BJ (cell line): ENCODE data around the gene HIPK2. TPM values are rescaled to one million over a fixed set of nuclear protein-coding genes. Genes with fewer than 3 reads are reported as not detected.
A peak's percentile ranks its signal among the peaks of the same experiment; 100 is the strongest.

Source experiments
- CTCF ChIA-PET: fragments of 350-600 bp; formaldehyde crosslinking; extraction: SDS; loops from one replicate; lab custom pipeline; 2021; ENCODE audit warnings: antibody characterized with exemption, inconsistent platforms; lab: Yijun Ruan, JAX
- POLR2A ChIA-PET: fragments of 300-600 bp; sonication (Branson Sonifier 250); formaldehyde crosslinking; extraction: SDS; loops from one replicate; lab custom pipeline; 2021; ENCODE audit warnings: antibody characterized with exemption; lab: Charles Lee
- DNase-seq: peaks from one replicate; pipeline ENCODE4 v3.0.0-alpha.2; 2011; ENCODE audit warnings: low read depth
- H3K27me3 ChIP-seq: 2 replicates; pipeline ENCODE4 v1.6.0; 2011; ENCODE audit warnings: low read length; ENCODE audit not compliant: control insufficient read depth, insufficient read depth
- H3K36me3 ChIP-seq: 2 replicates; pipeline ENCODE4 v1.5.1; 2011; ENCODE audit warnings: low read length; ENCODE audit not compliant: control insufficient read depth, insufficient read depth
- H3K4me3 ChIP-seq: 2 replicates; pipeline ENCODE4 v1.5.1; 2011; ENCODE audit warnings: low read depth, mild to moderate bottlenecking, control low read depth, low read length
- polyA plus RNA-seq: library from polyadenylated mRNA; depleted of rRNA; stranded (reverse); fragments of >200 nt; gene quantifications from 2 replicates; pipeline ENCODE4 v1.2.3, GENCODE V29; 2011
- TF ChIP-seq, protein P1 (sequence below): IDR thresholded peaks from 2 replicates; pipeline ENCODE4 v1.5.1; 2011; ENCODE audit warnings: low read depth, mild to moderate bottlenecking, control low read depth, inconsistent platforms, low read length, moderate library complexity; ENCODE audit not compliant: insufficient read depth

The HIPK2 gene
- polyA plus RNA-seq, 1 experiment = 3.6 TPM

DNA sequence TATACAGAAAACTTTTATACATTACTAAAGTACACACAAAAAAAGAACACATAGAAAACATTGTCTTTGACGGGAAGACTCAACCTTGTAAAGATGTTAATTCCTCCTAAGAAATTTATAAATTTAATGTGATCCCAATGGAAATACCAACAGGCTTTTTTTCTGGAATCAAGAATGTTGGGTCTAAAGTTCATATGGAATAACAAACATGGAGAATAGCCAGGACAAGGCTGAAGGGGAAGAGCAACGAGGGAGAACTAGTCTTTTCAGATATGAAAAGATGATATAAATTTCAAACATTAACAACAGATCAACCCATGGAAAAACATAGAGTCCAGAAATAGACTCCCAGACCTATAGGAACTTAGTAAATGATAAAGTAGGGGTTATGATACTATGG is 19.8 kb downstream of the HIPK2 start:
- H3K36me3 ChIP-seq = no peaks in the 10 kb centered on the region; the same call in 1 of the 2 replicates
- POLR2A ChIA-PET = no interaction called here
- H3K4me3 ChIP-seq = no peak overlapping the region
- DNase-seq = no peak
- CTCF ChIA-PET = no interaction called here
- TF ChIP-seq, protein P1, sequence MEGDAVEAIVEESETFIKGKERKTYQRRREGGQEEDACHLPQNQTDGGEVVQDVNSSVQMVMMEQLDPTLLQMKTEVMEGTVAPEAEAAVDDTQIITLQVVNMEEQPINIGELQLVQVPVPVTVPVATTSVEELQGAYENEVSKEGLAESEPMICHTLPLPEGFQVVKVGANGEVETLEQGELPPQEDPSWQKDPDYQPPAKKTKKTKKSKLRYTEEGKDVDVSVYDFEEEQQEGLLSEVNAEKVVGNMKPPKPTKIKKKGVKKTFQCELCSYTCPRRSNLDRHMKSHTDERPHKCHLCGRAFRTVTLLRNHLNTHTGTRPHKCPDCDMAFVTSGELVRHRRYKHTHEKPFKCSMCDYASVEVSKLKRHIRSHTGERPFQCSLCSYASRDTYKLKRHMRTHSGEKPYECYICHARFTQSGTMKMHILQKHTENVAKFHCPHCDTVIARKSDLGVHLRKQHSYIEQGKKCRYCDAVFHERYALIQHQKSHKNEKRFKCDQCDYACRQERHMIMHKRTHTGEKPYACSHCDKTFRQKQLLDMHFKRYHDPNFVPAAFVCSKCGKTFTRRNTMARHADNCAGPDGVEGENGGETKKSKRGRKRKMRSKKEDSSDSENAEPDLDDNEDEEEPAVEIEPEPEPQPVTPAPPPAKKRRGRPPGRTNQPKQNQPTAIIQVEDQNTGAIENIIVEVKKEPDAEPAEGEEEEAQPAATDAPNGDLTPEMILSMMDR = no peak
- no peaks in the 10 kb centered on the region for H3K27me3 ChIP-seq

DNA sequence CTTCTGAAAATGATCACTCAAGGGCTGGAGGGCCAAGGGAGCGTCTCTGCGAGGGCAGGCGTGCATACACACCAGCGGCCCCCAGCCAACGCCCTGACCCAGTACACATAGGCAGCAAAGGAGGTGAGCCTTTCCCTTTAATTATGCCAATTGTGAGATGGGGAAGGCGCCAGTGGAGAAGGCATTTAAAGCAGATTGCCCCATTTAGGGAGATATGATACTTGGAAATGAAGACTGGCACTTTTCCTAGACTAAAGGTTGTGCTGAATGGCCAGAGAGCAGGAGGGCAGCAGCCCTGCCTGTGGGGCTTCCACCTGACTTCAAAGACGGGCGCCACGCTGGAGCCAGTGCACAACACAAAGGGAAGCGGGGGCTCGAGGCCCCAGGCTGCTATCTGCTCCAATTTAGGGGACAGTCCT is 24.1 kb downstream of the HIPK2 start:
- H3K36me3 ChIP-seq = no peaks in the 10 kb centered on the region; the same call in 1 of the 2 replicates
- H3K27me3 ChIP-seq = no peaks in the 10 kb centered on the region
- POLR2A ChIA-PET = no interaction called here
- no peak for DNase-seq
- H3K4me3 ChIP-seq = no peak overlapping the region
- CTCF ChIA-PET = interaction anchor here (0.6 kb wide), 1 partner anchor 45 kb away, joined by 3 read pairs; no protein-coding TSS in a partner anchor
- TF ChIP-seq, protein P1 = no peak

DNA sequence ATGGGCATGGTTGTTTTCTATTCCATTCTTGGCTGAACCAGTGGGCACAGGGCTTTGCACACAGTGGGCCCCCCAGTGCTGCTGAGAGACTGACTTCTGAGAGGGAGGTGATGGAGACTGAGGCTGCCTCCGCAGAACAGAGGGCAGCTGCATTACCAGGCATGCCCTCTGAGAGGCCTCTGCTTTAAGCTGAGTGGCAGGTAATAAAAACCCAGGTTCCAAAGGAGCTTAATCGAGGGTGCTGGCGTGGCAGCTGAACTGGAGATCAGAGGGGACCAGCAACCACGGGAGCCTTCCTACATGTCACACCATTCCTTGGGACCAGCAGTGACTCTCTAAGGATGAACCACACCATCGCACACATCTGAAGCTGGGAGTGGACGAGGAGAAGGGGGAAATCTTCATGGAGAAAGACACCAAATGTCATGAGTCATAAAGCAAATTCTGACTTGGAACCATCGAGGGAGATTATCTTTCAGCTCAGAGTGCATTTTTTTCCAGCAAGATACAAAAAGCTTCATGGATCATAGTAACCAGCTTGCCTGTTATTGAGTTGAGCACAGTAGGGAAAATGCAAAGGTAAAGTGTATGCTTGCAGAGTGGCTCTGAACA is 24.6 kb downstream of the HIPK2 start:
- ChIA-PET POLR2A (no interaction called here), CTCF (interaction anchor here (0.6 kb wide), 1 partner anchor 45 kb away, joined by 3 read pairs; no protein-coding TSS in a partner anchor)
- Histone ChIP-seq H3K4me3 (no peak overlapping the region), H3K27me3 (no peaks in the 10 kb centered on the region), H3K36me3 (no peaks in the 10 kb centered on the region; the same call in 1 of the 2 replicates)
- TF ChIP-seq, protein P1 = 0 out of 2 replicates have a peak, but pooled peaks have one; percentile 7
- DNase-seq = no peak

DNA sequence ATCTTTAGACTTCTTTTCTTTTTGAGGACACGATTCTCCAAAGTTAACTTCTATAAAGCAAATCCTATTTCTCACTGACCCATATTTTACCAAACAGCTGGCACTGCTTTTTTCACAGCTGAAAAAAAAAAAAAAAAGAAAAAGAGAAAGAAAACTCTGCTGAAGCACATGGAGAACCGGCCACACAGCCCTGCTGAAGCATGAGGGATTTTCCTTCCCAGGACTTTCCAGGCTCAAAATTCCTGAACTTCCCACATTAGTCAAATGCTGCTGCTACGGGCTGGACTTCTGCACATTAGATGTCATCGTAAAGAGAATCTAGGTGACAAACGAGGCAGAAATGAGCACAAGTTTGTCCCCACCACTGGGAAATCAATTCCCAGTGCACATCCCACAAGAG is 25.2 kb downstream of the HIPK2 start:
- H3K27me3 ChIP-seq = no peaks in the 10 kb centered on the region
- H3K36me3 ChIP-seq = no peaks in the 10 kb centered on the region; the same call in 1 of the 2 replicates
- DNase-seq = no peak
- ChIA-PET CTCF (no interaction called here), POLR2A (no interaction called here)
- no peak overlapping the region for H3K4me3 ChIP-seq
- TF ChIP-seq, protein P1 = no peak

DNA sequence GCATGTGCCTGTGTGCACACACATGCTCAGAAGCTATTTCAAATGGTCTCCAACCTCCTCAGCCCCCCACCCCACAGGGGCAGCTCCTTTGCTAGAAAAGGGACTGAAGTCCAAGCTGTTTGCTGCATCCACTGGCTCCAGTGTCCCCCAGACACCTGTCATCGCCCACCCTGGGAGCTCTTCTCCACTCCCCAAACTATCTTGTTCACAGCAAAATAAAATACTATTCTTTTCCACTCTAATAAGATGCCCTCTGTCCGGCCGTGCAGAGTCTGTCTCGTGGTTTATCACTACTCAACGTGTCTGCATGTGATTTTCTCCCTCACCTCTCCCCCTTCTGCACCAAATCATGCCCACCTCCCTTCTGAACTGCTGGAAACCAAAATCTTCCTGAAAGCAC is 25.6 kb downstream of the HIPK2 start:
- no peaks in the 10 kb centered on the region; the same call in 1 of the 2 replicates for H3K36me3 ChIP-seq
- no peak overlapping the region for H3K4me3 ChIP-seq
- ChIA-PET POLR2A (no interaction called here), CTCF (interaction anchor here (0.6 to 1.5 kb wide), 2 partner anchors 10 to 250 kb away, joined by 3 to 4 read pairs; no protein-coding TSS in a partner anchor)
- TF ChIP-seq, protein P1 = no peak
- no peak for DNase-seq
- no peaks in the 10 kb centered on the region for H3K27me3 ChIP-seq
